Keratinocyte (primary cell): ENCODE results near the gene ZNF529.

Experiments
- CTCF ChIP-seq, 3 experiments: IDR thresholded peaks in 1 of 3; conservative IDR thresholded peaks in 1 of 3; optimal IDR thresholded peaks in 1 of 3; 2 replicates in 2 of 3; 3 replicates in 1 of 3; pipeline versions ENCODE3 to v1.5.1; 2011; ENCODE audit warnings: low read length in 3 of 3, mild to moderate bottlenecking in 3 of 3, moderate library complexity in 2 of 3, control low read depth in 1 of 3, inconsistent platforms in 1 of 3; ENCODE audit not compliant: insufficient read depth in 2 of 3; ENCODE audit errors: extremely low read depth in 1 of 3
- EZH2 ChIP-seq: IDR thresholded peaks from one replicate; pipeline ENCODE4 v1.6.1; 2012; ENCODE audit warnings: inconsistent platforms, mild to moderate bottlenecking, low read length, moderate library complexity

- TF ChIP-seq CTCF (optimal IDR thresholded peaks at IDR 0.05 in 1 of 3, IDR thresholded peaks at IDR 0.05 in 1 of 3, conservative IDR thresholded peaks at IDR 0.05 in 1 of 3; ENCODE audit: extremely low read depth in 1 of 3, insufficient read depth in 2 of 3, low read length in 3 of 3) = no peak
- TF ChIP-seq EZH2 = no peak
Measured at GRCh38 chr19:36574741-36575140, 1.6 kb upstream of the ZNF529 start.
